Activated CD8-positive, alpha-beta memory T cell treated with anti-CD3 and anti-CD28 coated beads, Interleukin-2, amount 10 ng/mL, durations not matched to agents 7 days and 5 days (primary cell): ENCODE measurements around the gene HERC6. TPM values are rescaled to one million over a fixed set of nuclear protein-coding genes. Genes with fewer than 3 reads are reported as not detected.
"Not testable (repeated sequence)": the region's sequence is repeated elsewhere in the genome, so short reads cannot be mapped to it uniquely, and the experiment has no call there.

Experiments
- ATAC-seq: fragments of 150-1000 bp; cut with Tn5 transposase; one replicate; pipeline ENCODE4 v1.10.0; 2021; ENCODE audit warnings: moderate library complexity
- CTCF ChIA-PET: fragments of 350-600 bp; sonication (Branson Sonifier 250); formaldehyde crosslinking; loops from one replicate; lab custom pipeline; 2021; ENCODE audit warnings: antibody characterized with exemption; lab: Charles Lee
- DNase-seq: peaks from one replicate; pipeline ENCODE4 v3.0.0-alpha.2; 2020
- H3K27ac Mint-ChIP-seq: one replicate; pipeline ENCODE4 v1.8.0; 2021; ENCODE audit warnings: mild to moderate bottlenecking, mixed read lengths
- H3K27me3 Mint-ChIP-seq: one replicate; pipeline ENCODE4 v1.8.0; 2021; ENCODE audit warnings: mixed read lengths
- H3K36me3 Mint-ChIP-seq: one replicate; pipeline ENCODE4 v1.8.0; 2021; ENCODE audit warnings: mild to moderate bottlenecking, mixed read lengths
- H3K4me1 Mint-ChIP-seq: one replicate; pipeline ENCODE4 v1.8.0; 2021; ENCODE audit warnings: mixed read lengths
- H3K4me3 Mint-ChIP-seq: one replicate; pipeline ENCODE4 v1.8.0; 2021; ENCODE audit warnings: mild to moderate bottlenecking, moderate library complexity, mixed read lengths
- H3K9me3 Mint-ChIP-seq: one replicate; pipeline ENCODE4 v1.8.0; 2022; ENCODE audit warnings: low read depth, mixed read lengths
- total RNA-seq, 2 experiments: library from RNA; stranded (reverse); gene quantifications; one replicate each; pipeline ENCODE4 v1.2.3, GENCODE V29; 2021

HERC6 gene
- 10 to 100 TPM; 49.9 to 55.8 TPM for total RNA-seq

- H3K4me1 Mint-ChIP-seq: peaks cover 61% of the 10 kb centered on the region
- CTCF ChIA-PET: interaction anchor here (0.7 to 1.7 kb wide), 12 partner anchors 8 to 139 kb away, joined by 3 to 11 read pairs (median 3); partner anchors contain the start of genes HERC5 and PPM1K
- ATAC-seq (peak; percentile 70), DNase-seq (peak; percentile 97)
- peaks cover 8% of the 10 kb centered on the region for H3K9me3 Mint-ChIP-seq
- no peaks in the 10 kb centered on the region for H3K27me3 Mint-ChIP-seq
- peak within 1 kb of the TSS; percentile 97 for H3K27ac Mint-ChIP-seq
- peak within 1 kb of the TSS; percentile 90 for H3K4me3 Mint-ChIP-seq
- peaks cover 50% of the 10 kb centered on the region for H3K36me3 Mint-ChIP-seq
Measured at GRCh38 chr4:88378691-88379559, at the start of gene HERC6. Gene HERC6 (plus strand): TSS chr4:88378852. CDS start chr4:88378922, 70 bp downstream.

GRCh38 chr4:88333741-88334405 lies 44.8 kb upstream of the HERC6 start:
- CTCF ChIA-PET: interaction anchor here (1.3 kb wide), 1 partner anchor 122 kb away, joined by 4 read pairs; no protein-coding TSS in a partner anchor
- Mint-ChIP-seq H3K4me3 (no peak overlapping the region), H3K4me1 (peaks cover 19% of the 10 kb centered on the region), H3K27me3 (peaks cover 5% of the 10 kb centered on the region), H3K27ac (peak overlapping the region; percentile 26), H3K36me3 (peaks cover 6% of the 10 kb centered on the region), H3K9me3 (no peaks in the 10 kb centered on the region)
- DNase-seq (no peak), ATAC-seq (peak; percentile 58)

- CTCF ChIA-PET: interaction anchor here (1.3 kb wide), 1 partner anchor 123 kb away, joined by 4 read pairs; no protein-coding TSS in a partner anchor
- Mint-ChIP-seq H3K27ac (no peak overlapping the region), H3K9me3 (no peaks in the 10 kb centered on the region), H3K36me3 (peaks cover 6% of the 10 kb centered on the region), H3K27me3 (peaks cover 5% of the 10 kb centered on the region), H3K4me3 (no peak overlapping the region), H3K4me1 (peaks cover 19% of the 10 kb centered on the region)
- DNase-seq (no peak), ATAC-seq (no peak)
Measured at GRCh38 chr4:88335092-88335665, 43.5 kb upstream of the HERC6 start.

GRCh38 chr4:88341227-88342192 lies 37.1 kb upstream of the HERC6 start:
- peaks cover 3% of the 10 kb centered on the region for H3K4me1 Mint-ChIP-seq
- no peaks in the 10 kb centered on the region for H3K9me3 Mint-ChIP-seq
- no peaks in the 10 kb centered on the region for H3K27me3 Mint-ChIP-seq
- no peak overlapping the region for H3K4me3 Mint-ChIP-seq
- H3K36me3 Mint-ChIP-seq: no peaks in the 10 kb centered on the region
- ATAC-seq (no peak), DNase-seq (no peak)
- H3K27ac Mint-ChIP-seq: no peak overlapping the region
- CTCF ChIA-PET: interaction anchor here (0.9 to 1.5 kb wide), 3 partner anchors 21 to 174 kb away, joined by 3 to 6 read pairs (median 3); no protein-coding TSS in a partner anchor

- CTCF ChIA-PET, DNase-seq: not testable (repeated sequence)
Measured at GRCh38 chr4:88346902-88347301, 31.8 kb upstream of the HERC6 start.

GRCh38 chr4:88348761-88349160 lies 29.9 kb upstream of the HERC6 start:
- H3K27me3 Mint-ChIP-seq, CTCF ChIA-PET, ATAC-seq: not testable (repeated sequence)

More at GRCh38 chr4:88346902-88347301, 31.8 kb upstream of the HERC6 start:
- not testable (repeated sequence) for H3K4me3 Mint-ChIP-seq, H3K27me3 Mint-ChIP-seq, ATAC-seq, H3K9me3 Mint-ChIP-seq, H3K27ac Mint-ChIP-seq, H3K4me1 Mint-ChIP-seq, H3K36me3 Mint-ChIP-seq

GRCh38 chr4:88350786-88351185 lies 27.9 kb upstream of the HERC6 start:
- Mint-ChIP-seq H3K9me3 (peaks cover 13% of the 10 kb centered on the region), H3K27ac (no peak overlapping the region), H3K36me3 (peaks cover 18% of the 10 kb centered on the region), H3K4me1 (no peaks in the 10 kb centered on the region), H3K27me3 (no peaks in the 10 kb centered on the region), H3K4me3 (no peak overlapping the region)
- DNase-seq (no peak), ATAC-seq (no peak)
- CTCF ChIA-PET: interaction anchor here (1.0 kb wide), 1 partner anchor 11 kb away, joined by 3 read pairs; no protein-coding TSS in a partner anchor

More at GRCh38 chr4:88348761-88349160, 29.9 kb upstream of the HERC6 start:
- not testable (repeated sequence) for H3K27ac Mint-ChIP-seq, DNase-seq, H3K4me1 Mint-ChIP-seq, H3K4me3 Mint-ChIP-seq
- Mint-ChIP-seq H3K36me3 (peaks cover 14% of the 10 kb centered on the region), H3K9me3 (peaks cover 13% of the 10 kb centered on the region)

GRCh38 chr4:88352062-88352740 lies 26.5 kb upstream of the HERC6 start:
- peaks cover 18% of the 10 kb centered on the region for H3K36me3 Mint-ChIP-seq
- no peak overlapping the region for H3K27ac Mint-ChIP-seq
- H3K4me1 Mint-ChIP-seq: no peaks in the 10 kb centered on the region
- peaks cover 13% of the 10 kb centered on the region for H3K9me3 Mint-ChIP-seq
- ATAC-seq: no peak
- H3K4me3 Mint-ChIP-seq: no peak overlapping the region
- no peak for DNase-seq
- CTCF ChIA-PET: no interaction called here
- no peaks in the 10 kb centered on the region for H3K27me3 Mint-ChIP-seq

- CTCF ChIA-PET: interaction anchor here (0.8 kb wide), 1 partner anchor 162 kb away, joined by 4 read pairs; no protein-coding TSS in a partner anchor
- ATAC-seq (no peak), DNase-seq (no peak)
- Mint-ChIP-seq H3K36me3 (peaks cover 18% of the 10 kb centered on the region), H3K27ac (no peak overlapping the region), H3K4me3 (no peak overlapping the region), H3K27me3 (no peaks in the 10 kb centered on the region), H3K9me3 (peaks cover 14% of the 10 kb centered on the region), H3K4me1 (no peaks in the 10 kb centered on the region)
Measured at GRCh38 chr4:88353324-88353723, 25.3 kb upstream of the HERC6 start.

GRCh38 chr4:88356771-88357170 lies 21.9 kb upstream of the HERC6 start:
- DNase-seq (no peak), ATAC-seq (no peak)
- Mint-ChIP-seq H3K4me1 (no peaks in the 10 kb centered on the region), H3K9me3 (peaks cover 15% of the 10 kb centered on the region), H3K27me3 (no peaks in the 10 kb centered on the region), H3K27ac (no peak overlapping the region), H3K4me3 (no peak overlapping the region), H3K36me3 (peaks cover 16% of the 10 kb centered on the region)
- CTCF ChIA-PET: no interaction called here

GRCh38 chr4:88357262-88357661 lies 21.4 kb upstream of the HERC6 start:
- H3K4me3 Mint-ChIP-seq: no peak overlapping the region

GRCh38 chr4:88359558-88359957 lies 19.1 kb upstream of the HERC6 start:
- Mint-ChIP-seq H3K4me1 (no peaks in the 10 kb centered on the region), H3K4me3 (no peak overlapping the region), H3K36me3 (peaks cover 3% of the 10 kb centered on the region), H3K27me3 (peaks cover 5% of the 10 kb centered on the region), H3K27ac (no peak overlapping the region), H3K9me3 (peaks cover 7% of the 10 kb centered on the region)
- no peak for ATAC-seq
- no peak for DNase-seq
- CTCF ChIA-PET: no interaction called here

More at GRCh38 chr4:88357262-88357661, 21.4 kb upstream of the HERC6 start:
- CTCF ChIA-PET: no interaction called here
- DNase-seq (no peak), ATAC-seq (no peak)
- H3K4me1 Mint-ChIP-seq: no peaks in the 10 kb centered on the region
- no peaks in the 10 kb centered on the region for H3K27me3 Mint-ChIP-seq
- peaks cover 12% of the 10 kb centered on the region for H3K36me3 Mint-ChIP-seq
- no peak overlapping the region for H3K27ac Mint-ChIP-seq
- H3K9me3 Mint-ChIP-seq: peaks cover 11% of the 10 kb centered on the region
